Neutrophil (primary cell): ENCODE data around the gene CERT1.
A peak's percentile ranks its signal among the peaks of the same experiment; 100 is the strongest.
"Not testable (repeated sequence)": the region's sequence is repeated elsewhere in the genome, so short reads cannot be mapped to it uniquely, and the experiment has no call there.

Experiments
- H3K27ac ChIP-seq: fragments of 200-600 bp; sonication (generic); 2 replicates; pipeline ENCODE4 v1.5.1; 2016; ENCODE audit warnings: mild to moderate bottlenecking, moderate library complexity
- H3K27me3 ChIP-seq: fragments of 200-600 bp; sonication (generic); 2 replicates; pipeline ENCODE4 v1.6.0; 2016; ENCODE audit warnings: mild to moderate bottlenecking
- H3K36me3 ChIP-seq: fragments of 200-600 bp; sonication (generic); 2 replicates; pipeline ENCODE4 v1.5.1; 2017
- H3K4me1 ChIP-seq, 2 experiments: fragments of 200-600 bp in 1 of 2; sonication (generic) in 1 of 2; 1 replicate in 1 of 2; 2 replicates in 1 of 2; pipeline versions ENCODE4 v1.5.1 to v1.6.1; 2013 to 2016; ENCODE audit warnings: low read depth in 1 of 2, low read length in 1 of 2, mild to moderate bottlenecking in 1 of 2, moderate library complexity in 1 of 2; ENCODE audit not compliant: control insufficient read depth in 1 of 2, insufficient read depth in 1 of 2
- H3K4me3 ChIP-seq, 2 experiments: fragments of 200-600 bp in 1 of 2; sonication (generic) in 1 of 2; 1 replicate in 1 of 2; 2 replicates in 1 of 2; pipeline ENCODE4 v1.5.1; 2013 to 2016; ENCODE audit warnings: low read depth in 1 of 2, low read length in 1 of 2, mild to moderate bottlenecking in 1 of 2, moderate library complexity in 1 of 2
- H3K9me3 ChIP-seq: fragments of 200-600 bp; sonication (generic); 2 replicates; pipeline ENCODE4 v1.5.1; 2016
- TF ChIP-seq, protein P1 (sequence below): fragments of 200-600 bp; sonication (generic); IDR thresholded peaks from 2 replicates; pipeline ENCODE4 v1.5.1; 2016; ENCODE audit warnings: antibody characterized with exemption

The CERT1 gene

DNA sequence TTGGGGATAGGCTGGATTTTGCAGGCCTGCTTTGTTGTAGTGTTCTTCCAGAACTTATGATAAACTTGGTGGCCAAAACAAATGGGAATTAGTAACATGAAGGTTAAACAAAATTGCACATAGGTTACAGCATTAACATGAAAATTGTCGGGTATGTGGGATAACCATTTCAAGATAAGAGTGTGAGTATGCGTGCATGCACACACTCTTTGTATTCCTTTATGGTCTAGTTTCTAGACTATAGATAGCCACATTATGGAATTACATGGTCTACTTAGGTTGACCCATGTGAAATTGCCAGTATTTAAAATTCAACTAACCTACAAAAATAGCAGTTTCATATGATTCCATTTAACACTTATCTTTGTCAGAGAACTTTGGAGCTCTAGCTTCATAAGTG lies 173.0 kb downstream of the CERT1 start:
- H3K27me3 ChIP-seq = no peaks in the 10 kb centered on the region
- peaks cover 33 to 40% of the 10 kb centered on the region in 2 experiments for H3K4me1 ChIP-seq
- peaks cover under 1% of the 10 kb centered on the region for H3K36me3 ChIP-seq
- H3K4me3 ChIP-seq = peak overlapping the region; percentile 83 to 87
- no peaks in the 10 kb centered on the region for H3K9me3 ChIP-seq
- TF ChIP-seq, protein P1, sequence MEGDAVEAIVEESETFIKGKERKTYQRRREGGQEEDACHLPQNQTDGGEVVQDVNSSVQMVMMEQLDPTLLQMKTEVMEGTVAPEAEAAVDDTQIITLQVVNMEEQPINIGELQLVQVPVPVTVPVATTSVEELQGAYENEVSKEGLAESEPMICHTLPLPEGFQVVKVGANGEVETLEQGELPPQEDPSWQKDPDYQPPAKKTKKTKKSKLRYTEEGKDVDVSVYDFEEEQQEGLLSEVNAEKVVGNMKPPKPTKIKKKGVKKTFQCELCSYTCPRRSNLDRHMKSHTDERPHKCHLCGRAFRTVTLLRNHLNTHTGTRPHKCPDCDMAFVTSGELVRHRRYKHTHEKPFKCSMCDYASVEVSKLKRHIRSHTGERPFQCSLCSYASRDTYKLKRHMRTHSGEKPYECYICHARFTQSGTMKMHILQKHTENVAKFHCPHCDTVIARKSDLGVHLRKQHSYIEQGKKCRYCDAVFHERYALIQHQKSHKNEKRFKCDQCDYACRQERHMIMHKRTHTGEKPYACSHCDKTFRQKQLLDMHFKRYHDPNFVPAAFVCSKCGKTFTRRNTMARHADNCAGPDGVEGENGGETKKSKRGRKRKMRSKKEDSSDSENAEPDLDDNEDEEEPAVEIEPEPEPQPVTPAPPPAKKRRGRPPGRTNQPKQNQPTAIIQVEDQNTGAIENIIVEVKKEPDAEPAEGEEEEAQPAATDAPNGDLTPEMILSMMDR = no peak
- H3K27ac ChIP-seq = no peak overlapping the region

GRCh38 chr5:75337366-75338021 lies 173.9 kb downstream of the CERT1 start:
- Histone ChIP-seq H3K27me3 (no peaks in the 10 kb centered on the region), H3K4me3 (peak overlapping the region; percentile 83 to 87), H3K36me3 (no peaks in the 10 kb centered on the region), H3K27ac (peak overlapping the region; percentile 96), H3K9me3 (no peaks in the 10 kb centered on the region), H3K4me1 (peaks cover 33 to 40% of the 10 kb centered on the region in 2 experiments)
- TF ChIP-seq, protein P1 = no peak

GRCh38 chr5:75336615-75337336 lies 174.7 kb downstream of the CERT1 start, which contains the start of gene HMGCR:
TSS of gene HMGCR (plus strand) at chr5:75337220. CDS start at chr5:75342606, 5,386 bp downstream.
- Histone ChIP-seq H3K9me3 (no peaks in the 10 kb centered on the region), H3K27me3 (no peaks in the 10 kb centered on the region), H3K4me1 (peaks cover 32 to 40% of the 10 kb centered on the region in 2 experiments), H3K4me3 (peak within 1 kb of the TSS; percentile 83 to 87), H3K36me3 (no peaks in the 10 kb centered on the region), H3K27ac (peak within 1 kb of the TSS; percentile 96)
- TF ChIP-seq, protein P1 = peak; percentile 59

GRCh38 chr5:75335952-75336614 lies 175.3 kb downstream of the CERT1 start:
- no peaks in the 10 kb centered on the region for H3K27me3 ChIP-seq
- H3K9me3 ChIP-seq = no peaks in the 10 kb centered on the region
- peak overlapping the region; percentile 96 for H3K27ac ChIP-seq
- TF ChIP-seq, protein P1 = no peak
- peak overlapping the region; percentile 83 to 87 for H3K4me3 ChIP-seq
- peaks cover 27 to 33% of the 10 kb centered on the region in 2 experiments for H3K4me1 ChIP-seq
- H3K36me3 ChIP-seq = no peaks in the 10 kb centered on the region

DNA sequence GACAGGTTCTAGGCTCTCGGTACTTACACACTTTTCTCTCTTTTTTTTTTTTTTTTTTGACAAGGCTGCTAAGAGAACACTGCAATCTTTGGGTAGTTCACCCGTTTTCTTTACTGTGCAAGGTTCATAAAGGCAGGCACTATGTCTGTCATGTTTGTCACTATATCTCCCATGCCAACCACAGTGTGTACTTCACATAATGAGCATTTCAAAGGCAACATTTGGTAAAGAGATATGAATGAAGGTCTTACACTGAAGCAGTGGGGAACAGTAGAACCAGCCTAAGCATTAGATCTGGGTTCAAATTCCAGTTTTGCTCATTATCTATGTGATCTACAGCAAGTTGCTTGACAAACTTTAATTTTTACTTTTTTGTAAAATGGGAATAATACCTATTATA lies 175.9 kb downstream of the CERT1 start:
- H3K36me3 ChIP-seq = no peaks in the 10 kb centered on the region
- H3K9me3 ChIP-seq = no peaks in the 10 kb centered on the region
- peak overlapping the region; percentile 96 for H3K27ac ChIP-seq
- peaks cover 27 to 33% of the 10 kb centered on the region in 2 experiments for H3K4me1 ChIP-seq
- no peaks in the 10 kb centered on the region for H3K27me3 ChIP-seq
- peak overlapping the region in 1 of 2 experiments; percentile 87 for H3K4me3 ChIP-seq
- TF ChIP-seq, protein P1 = no peak

DNA sequence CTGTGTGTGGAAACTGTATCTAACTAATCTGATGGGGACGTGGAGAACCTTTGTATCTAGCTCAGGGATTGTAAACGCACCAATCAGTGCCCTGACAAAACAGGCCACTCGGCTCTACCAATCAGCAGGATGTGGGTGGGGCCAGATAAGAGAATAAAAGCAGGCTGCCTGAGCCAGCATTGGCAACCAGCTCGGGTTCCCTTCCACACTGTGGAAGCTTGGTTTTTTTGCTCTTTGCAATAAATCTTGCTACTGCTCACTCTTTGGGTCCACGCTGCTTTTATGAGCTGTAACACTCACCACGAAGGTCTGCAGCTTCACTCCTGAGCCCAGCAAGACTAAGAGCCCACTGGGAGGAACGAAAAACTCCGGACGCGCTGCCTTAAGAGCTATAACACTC lies 177.0 kb downstream of the CERT1 start:
- H3K4me1 ChIP-seq = peaks cover 27 to 29% of the 10 kb centered on the region in 2 experiments
- not testable (repeated sequence) for H3K27ac ChIP-seq, H3K27me3 ChIP-seq, H3K9me3 ChIP-seq, H3K36me3 ChIP-seq, H3K4me3 ChIP-seq

- not testable (repeated sequence) for H3K4me3 ChIP-seq, H3K27me3 ChIP-seq, H3K36me3 ChIP-seq, H3K27ac ChIP-seq, H3K9me3 ChIP-seq
- peaks cover 23 to 26% of the 10 kb centered on the region in 2 experiments for H3K4me1 ChIP-seq
Observed at GRCh38 chr5:75333759-75334158, 177.7 kb downstream of the CERT1 start.
